ENCODE results near the gene ZNF518B. TPM values are rescaled to one million over a fixed set of nuclear protein-coding genes. Genes with fewer than 3 reads are reported as not detected.

Gene ZNF518B
- total RNA-seq, 1 experiment from 2014 or later: 11.5 TPM

GRCh38 chr4:10395971-10396580, 61.1 kb downstream of the ZNF518B start:
- no peak overlapping the region for H2BK15ac ChIP-seq (ENCODE audit: low read depth, low read length)
- H2BK120ac ChIP-seq (ENCODE audit: low read depth, low read length, poor library complexity, severe bottlenecking): no peak overlapping the region
- no peak overlapping the region for H4K8ac ChIP-seq (replicated peaks; ENCODE audit: insufficient read length, low read depth, low read length)
- no peak overlapping the region for H3K56ac ChIP-seq (ENCODE audit: insufficient read length, low read depth, low read length)
- H3K14ac ChIP-seq (ENCODE audit: insufficient read depth, low read length): no peak overlapping the region
- no peak overlapping the region for H3K27ac ChIP-seq (ENCODE audit: insufficient read length, low read depth, low read length)
- H3K79me2 ChIP-seq (ENCODE audit: insufficient read depth, low read length): no peaks in the 10 kb centered on the region
- Mint-ChIP-seq H3K27me3 (ENCODE audit: low read depth) (no peaks in the 10 kb centered on the region), H3K9me3 (peaks cover 8 to 10% of the 10 kb centered on the region in 2 experiments; a peak in 4 of 5 replicates), H3K4me1 (peaks cover 5% of the 10 kb centered on the region in 2 experiments), H3K27ac (no peak overlapping the region), H3K4me3 (no peak overlapping the region), H3K36me3 (ENCODE audit: insufficient read depth in 1 of 3, low read depth in 3 of 3) (peaks cover 0 to 17% (median 0%) of the 10 kb centered on the region in 3 experiments; a peak in 3 of 7 replicates)
- no peak overlapping the region for H2BK12ac ChIP-seq (ENCODE audit: insufficient read length, low read depth, low read length)
- no peak overlapping the region for H3K9ac ChIP-seq (ENCODE audit: extremely low read depth, insufficient read length, low read length)
- no peak overlapping the region for H3K4ac ChIP-seq (ENCODE audit: low read depth, low read length)
- no peak overlapping the region for H2BK20ac ChIP-seq (ENCODE audit: low read depth, low read length, poor library complexity, severe bottlenecking)
- H3T11ph ChIP-seq (ENCODE audit: low read length): no peak overlapping the region
- H3K79me1 ChIP-seq (ENCODE audit: insufficient read depth, low read depth, low read length, poor library complexity, severe bottlenecking): no peaks in the 10 kb centered on the region
- no peak overlapping the region for H4K5ac ChIP-seq (ENCODE audit: insufficient read length, low read depth, low read length)
- no peak overlapping the region for H2BK5ac ChIP-seq (ENCODE audit: insufficient read length, low read length)
- H3K4me2 ChIP-seq (ENCODE audit: insufficient read depth, insufficient read length, low read length): no peak overlapping the region
- H3K4me1 ChIP-seq (ENCODE audit: insufficient read depth, low read length): no peaks in the 10 kb centered on the region
- WGBS (ENCODE audit: extremely low coverage, insufficient read length, low lambda C conversion rate): no CpG with 5 or more reads among the region's 1 CpG
- DNase-seq: no peak
- no peak overlapping the region for H4K91ac ChIP-seq (ENCODE audit: insufficient read length, low read depth, low read length)
- no peaks in the 10 kb centered on the region for H3K23me2 ChIP-seq (ENCODE audit: insufficient read length, low read depth, low read length, poor library complexity, severe bottlenecking)
- no peak overlapping the region for H3K23ac ChIP-seq (ENCODE audit: insufficient read length, low read depth, low read length)
- H3K27me3 ChIP-seq (ENCODE audit: insufficient read depth, low read length): no peaks in the 10 kb centered on the region
- H3K18ac ChIP-seq (ENCODE audit: insufficient read length, low read depth, low read length): no peak overlapping the region
- H2AFZ ChIP-seq (ENCODE audit: low read length): no peak overlapping the region
- H3K9me3 ChIP-seq (ENCODE audit: control insufficient read depth, low read depth, low read length): no peaks in the 10 kb centered on the region
- TF ChIP-seq CTCF (conservative IDR thresholded peaks at IDR 0.05): no peak
- H4K20me1 ChIP-seq (ENCODE audit: control insufficient read depth, insufficient read depth, insufficient read length): no peaks in the 10 kb centered on the region
- H2AK5ac ChIP-seq (ENCODE audit: insufficient read length, low read length): no peak overlapping the region

Other genes starting within 250 kb of the ZNF518B start
- not detected in 2 replicates for gene CLNK, start 227.3 kb upstream of the ZNF518B start, total RNA-seq (2021)

Measured in H9 (cell line).